GM21528 (cell line): Measurements from ENCODE around the gene ANKS1A.

ENCODE experiments used
- ATAC-seq: cut with Tn5 transposase; IDR thresholded peaks from one replicate; pipeline ENCODE4 v1.9.1; 2021; ENCODE audit warnings: mild to moderate bottlenecking, moderate library complexity; ENCODE audit not compliant: unreplicated experiment, low FRiP score

ANKS1A gene

DNA sequence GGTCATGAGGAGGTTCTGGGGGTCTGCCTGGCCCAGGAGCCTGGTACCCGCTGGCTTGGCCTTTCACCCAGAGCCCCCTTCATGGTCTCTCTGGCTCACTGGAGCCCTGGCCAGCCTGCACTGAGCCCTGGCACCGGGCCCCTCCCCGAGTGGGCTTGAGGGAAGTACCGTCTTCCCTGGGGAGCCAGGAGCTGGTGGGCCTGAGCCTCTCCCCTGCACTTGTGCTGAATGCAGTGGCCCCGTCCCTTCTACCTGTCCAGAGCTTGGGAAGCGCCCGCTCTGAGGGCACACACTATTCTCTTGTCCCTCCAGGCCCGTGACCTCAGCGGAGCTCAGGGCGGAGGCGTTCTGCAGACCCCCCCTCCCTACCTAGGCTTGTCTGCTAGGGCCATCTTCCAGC, 189.8 kb downstream of the ANKS1A start:
- no peak for ATAC-seq

DNA sequence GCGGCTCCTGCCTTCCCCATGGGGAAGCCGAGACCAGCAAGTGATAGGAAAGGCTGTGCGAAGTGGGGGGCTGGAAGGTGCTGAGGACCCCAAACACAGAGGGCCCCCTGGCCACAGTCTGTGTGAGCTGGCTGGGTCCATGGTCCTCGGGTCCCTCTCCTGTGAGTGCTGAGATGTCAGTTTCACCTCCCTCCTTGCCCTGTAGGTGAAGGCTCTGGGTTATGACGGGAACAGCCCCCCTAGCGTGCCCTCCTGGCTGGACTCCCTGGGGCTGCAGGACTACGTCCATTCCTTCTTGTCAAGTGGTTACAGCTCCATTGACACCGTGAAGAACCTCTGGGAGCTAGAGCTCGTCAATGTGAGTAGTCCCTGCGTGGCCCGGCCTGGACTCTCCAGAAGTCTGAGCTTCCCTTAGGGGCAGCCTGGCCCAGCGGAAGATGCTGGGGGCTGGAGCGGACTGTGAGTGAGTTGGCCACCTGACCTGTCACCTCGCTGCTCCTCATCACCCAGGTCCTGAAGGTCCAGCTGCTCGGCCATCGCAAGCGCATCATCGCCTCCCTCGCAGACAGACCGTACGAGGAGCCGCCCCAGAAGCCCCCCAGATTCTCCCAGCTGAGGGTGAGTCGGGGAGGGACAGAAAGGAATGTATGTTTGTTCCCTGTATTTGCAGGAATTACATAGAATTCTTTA, 190.4 kb downstream of the ANKS1A start:
- no peak for ATAC-seq

DNA sequence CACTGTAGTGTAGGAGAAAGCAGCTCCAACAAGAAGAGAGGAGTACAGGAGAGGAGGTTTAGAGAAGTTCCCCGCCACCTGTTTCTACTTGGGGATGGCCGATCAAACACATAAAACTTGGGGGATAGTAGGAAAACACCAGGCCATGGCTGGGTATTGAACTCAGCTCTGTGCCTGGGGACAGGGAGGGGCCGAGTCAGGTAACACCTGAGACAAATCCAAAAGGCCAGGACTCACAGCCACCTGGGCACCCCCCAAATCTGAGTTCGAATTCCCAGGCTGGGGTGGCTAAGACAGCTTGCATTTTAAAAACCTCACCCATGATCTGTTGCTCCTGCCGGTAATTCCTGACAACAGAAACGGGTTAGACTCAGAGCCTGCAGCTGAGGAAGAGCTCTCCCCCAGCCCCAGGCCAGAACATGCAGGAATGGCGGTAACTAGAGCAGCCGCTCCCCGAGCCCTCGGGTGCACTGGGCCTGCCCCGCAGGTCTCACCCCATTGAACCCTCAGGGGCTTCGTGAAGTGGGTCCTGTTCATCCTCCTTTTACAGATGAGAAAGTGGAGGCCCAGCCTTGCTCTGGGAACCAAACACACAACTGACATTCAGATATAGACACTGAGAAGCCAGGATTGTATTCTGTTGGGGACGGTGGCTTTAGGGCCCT, 191.1 kb downstream of the ANKS1A start:
- no peak for ATAC-seq

DNA sequence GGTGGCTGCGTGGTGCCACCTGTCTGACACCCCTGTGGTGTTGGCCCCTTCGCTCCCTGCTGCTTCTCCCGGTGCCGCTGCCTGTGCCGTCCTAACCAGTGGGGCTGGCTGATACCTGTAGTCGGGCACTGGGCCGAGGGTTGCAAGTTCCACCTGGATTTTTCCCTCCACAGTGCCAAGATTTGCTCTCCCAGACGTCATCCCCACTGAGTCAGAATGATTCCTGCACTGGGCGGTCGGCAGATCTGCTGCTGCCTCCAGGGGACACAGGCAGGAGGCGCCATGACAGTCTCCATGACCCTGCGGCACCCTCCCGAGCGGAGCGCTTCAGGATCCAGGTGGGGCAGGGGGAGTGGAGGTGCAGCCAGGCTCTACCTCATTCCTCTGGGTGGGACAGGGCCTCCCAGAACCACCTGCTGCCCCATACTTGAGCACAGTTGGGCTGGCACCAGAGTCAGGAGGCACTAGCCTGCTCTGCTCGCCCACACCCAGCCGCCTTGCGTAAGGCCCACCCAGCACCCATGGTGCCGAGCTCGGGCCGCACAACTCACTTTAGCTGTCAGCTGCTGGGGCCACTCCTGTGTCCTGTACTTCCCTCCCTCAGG, 191.9 kb downstream of the ANKS1A start:
- ATAC-seq: no peak

DNA sequence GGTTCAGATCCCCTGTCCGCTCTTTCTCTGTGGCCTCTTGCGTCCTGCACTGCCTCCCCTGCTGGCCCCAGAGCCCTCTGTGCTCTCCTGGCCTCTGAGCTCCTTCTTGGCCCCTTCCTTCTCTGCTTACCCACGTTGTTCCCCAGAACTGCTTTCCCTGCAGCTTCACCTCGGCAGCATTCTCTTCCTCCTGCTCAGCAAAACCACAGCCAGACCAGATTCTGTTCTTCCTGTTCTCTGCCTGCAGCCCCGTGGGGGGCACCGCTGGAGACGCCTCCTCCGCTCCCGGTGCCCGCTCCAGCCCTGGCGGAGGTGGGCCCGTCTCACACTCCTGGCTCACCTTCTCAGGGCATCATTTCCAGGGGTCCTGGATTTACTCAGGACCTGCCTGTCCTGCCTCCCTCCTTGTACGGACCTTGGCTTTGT, 192.4 kb downstream of the ANKS1A start:
- ATAC-seq: no peak

DNA sequence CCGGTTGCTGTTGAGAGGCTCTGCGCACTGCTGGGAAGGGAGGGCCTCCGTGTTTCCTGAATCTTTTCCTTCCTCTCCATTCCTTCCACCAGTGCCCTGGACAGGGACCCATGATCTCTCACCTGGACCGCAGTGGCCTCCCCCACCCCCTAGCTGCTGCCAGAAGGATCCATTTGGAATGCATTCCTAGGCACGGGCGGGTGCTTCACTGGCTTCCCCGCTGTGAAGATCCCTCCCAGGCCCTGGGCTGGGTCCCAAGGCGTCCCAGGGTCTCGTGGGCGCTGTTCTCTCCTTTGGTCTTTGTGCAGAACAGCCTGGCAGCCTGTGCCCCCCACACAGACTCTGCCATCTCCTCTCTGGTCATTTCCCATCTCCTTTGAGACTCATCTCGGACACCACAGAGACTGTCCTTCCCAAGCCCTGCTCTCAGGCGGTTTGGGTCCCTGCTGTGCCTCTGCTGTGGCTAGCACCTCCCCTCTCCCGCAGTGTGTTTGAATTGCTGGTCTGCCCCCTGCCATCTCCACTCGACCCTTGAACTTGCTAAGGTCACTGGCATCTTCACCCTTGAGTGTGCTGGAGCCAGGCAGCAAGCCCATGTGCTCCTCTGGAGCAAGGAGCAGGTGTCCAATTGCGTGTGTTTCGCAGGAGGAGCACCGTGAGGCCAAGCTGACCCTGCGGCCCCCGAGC, 193.1 kb downstream of the ANKS1A start:
- ATAC-seq: no peak

DNA sequence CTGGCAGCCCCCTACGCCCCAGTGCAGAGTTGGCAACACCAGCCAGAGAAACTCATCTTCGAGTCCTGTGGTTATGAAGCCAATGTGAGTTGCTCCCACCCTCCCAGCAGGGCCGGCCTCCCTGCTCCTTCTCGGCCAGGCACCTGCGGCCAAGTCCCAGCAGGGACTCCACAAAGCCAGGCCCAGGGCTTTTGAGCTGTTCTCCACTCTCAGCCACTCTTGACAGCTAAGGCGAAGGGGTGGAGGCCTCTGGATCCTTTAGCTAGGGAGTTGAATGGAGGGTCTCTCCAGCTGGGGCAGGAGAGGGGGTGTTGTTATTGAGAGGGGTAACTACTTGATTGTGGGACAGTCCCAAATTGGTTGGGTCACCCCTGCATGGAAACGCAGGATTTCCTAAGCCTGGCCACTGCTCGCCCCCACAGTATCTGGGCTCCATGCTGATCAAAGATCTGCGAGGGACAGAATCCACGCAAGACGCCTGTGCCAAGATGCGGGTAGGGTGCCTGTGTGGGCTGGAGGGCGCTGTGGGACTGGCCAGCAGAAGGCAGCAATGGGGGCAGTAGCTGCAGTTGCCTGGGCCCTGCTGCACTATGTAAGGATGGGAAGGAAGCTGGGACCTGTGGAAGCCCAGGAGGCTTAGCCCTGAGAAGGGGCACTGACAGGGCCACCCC, 193.8 kb downstream of the ANKS1A start:
- ATAC-seq: no peak

DNA sequence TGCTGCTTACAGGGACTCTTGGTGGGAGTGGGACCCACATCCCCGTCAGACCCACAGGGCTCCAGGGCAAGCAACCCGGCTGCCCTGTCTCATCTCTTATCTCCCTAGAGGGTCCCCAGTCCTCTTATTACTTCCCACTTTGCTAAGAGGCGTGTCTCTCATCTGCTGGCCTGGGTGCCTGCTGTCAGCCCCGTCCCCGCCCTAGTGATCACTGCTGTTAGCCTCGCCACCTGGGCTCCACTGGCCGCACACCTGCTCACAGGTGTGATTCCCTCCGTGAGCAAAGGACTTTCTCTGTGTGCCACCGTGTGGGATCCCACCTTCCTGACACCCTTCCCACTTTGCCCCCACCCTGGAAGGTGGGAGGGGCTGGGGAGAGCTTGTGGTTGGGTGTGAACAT, 194.5 kb downstream of the ANKS1A start:
- ATAC-seq: no peak

DNA sequence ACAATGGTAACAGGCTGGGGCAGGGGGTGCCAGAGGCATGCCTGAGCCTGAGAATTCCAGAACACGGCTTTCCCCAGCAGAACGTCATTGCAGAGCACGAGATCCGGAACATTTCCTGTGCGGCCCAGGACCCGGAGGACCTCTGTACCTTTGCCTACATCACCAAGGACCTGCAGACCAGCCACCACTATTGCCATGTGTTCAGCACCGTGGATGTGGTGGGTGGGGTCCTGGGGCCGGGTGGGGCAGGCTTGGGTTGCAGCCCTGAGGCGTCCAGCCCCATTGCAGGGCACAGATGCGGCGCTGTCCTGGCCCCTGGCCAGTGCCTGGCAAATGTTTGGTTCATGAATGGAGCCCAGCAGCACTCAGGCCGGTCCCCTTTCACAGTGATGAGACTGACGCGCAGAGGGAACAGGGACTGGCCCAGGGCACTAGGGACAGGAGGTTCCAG, 195.0 kb downstream of the ANKS1A start:
- no peak for ATAC-seq

DNA sequence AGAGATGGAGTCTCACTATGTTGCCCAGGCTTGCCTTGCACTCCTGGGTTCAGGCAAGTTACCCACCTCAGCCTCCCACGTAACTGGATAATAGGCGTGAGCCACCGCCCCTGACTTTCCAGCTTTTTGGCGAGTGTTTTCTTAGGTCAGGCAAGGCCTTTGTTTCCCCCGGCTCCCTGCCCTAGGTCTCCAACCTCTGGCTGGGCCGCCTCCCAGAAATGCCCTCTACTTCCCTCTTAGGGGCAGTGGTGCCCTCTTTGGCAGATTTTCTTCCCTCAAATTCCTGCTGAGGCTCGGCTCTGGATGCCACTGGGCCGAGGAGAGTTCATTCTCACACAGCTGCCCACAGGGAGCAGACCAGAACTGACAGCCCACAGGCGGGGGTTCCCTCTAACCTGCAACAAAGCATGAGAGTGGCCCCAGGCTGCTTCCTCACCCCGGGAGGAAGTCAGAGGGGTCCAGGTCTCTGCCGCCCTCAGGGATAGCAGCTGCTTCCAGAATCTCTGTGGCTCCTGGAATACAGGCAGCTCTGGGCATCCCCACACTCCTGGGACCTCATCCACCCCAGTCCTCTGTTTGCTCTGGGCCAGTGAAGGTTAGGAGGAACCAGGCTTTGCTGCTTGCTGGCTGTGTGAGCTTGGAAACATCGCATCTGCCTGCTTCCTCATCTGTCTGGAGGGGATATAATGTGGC, 195.6 kb downstream of the ANKS1A start:
- no peak for ATAC-seq

DNA sequence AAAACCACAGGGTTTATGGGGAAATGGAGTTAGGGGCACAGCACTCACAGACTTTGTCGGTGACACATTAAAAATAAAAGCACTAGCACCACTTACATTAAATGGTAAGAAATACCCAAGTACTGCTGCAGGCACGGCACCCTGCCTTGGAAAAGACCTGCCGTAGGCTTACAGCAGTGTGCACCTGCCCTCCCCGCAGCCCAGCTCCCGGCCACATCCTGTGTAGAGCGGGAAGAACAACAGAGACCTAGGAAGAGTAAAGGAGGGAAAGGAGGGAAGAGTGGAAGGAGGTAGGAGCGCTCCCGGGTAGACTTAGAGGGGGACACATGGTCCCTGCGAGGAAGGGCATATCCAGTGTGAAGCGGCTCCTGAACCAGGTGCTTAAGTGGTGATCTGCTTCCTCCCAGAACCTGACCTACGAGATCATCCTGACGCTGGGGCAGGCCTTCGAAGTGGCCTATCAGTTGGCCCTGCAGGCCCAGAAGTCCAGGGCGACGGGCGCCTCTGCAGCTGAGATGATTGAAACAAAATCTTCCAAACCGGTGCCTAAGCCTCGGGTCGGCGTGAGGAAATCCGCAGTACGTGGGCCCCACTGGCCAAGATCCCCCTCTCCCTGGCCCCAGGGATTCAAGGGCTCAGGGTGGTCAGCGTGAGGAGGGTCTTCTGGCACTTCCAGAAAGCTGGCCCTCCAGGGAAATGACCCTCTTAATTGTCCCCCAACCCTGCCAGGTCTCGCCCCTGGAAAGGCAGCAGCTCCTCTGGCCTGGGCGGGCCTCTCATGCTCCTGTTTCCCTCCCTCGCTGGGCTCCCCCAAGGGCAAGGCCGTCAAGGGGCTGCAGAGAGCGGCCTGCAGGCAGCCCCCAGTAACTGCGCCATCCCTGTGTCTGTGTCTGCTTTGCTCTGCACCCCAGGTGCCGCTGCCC, 196.6 kb downstream of the ANKS1A start:
- ATAC-seq: no peak

DNA sequence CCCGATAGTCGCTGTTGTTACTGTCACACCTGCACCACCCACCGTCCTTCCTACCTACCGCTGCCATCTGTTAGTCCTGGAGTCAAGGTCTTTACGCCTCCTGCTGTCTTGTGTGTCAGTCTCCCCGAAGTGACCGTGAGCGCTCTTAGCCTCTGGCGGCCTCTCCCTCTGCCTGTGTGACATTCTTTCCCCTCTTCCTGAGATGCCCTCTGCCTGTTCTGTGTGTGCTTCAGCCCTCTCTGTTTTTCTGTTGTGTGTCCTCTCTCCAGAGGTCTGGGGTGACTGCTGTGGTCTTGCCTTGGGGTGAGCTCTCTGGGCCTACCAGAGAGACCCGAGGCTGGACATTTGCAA, 197.2 kb downstream of the ANKS1A start:
- no peak for ATAC-seq

DNA sequence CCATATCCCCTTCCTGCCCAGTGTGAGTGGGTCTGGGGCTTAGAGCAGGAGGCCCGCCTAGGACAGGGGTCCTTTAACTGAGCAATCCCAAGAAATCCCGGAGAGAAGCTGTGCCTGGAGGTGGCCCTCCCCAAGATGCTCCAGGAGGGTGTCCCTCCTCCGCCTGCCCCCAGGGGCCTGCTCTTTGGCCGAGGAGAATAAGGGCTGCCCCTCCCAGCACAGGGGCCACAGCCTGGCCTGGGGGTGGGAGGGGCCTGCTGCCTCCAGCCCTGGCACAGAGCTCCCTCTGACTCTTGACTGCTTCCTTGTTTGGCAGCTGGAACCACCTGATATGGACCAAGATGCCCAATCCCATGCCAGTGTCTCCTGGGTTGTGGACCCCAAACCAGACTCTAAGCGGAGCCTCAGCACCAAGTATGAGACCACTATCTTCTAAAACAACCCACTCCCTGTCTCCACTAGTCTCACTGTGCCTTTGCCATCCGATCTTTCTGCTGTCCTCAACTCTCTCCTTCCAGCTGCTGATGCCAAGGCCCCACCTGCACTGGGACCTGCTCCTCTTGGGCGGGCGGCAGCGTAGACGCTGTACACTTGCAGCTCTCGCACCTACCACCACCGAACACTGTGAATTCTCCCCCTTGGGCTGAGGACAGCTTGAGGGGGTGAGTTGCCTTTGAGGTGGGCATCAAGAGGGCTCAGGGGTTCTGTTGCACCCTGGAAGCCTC, 197.7 kb downstream of the ANKS1A start:
- no peak for ATAC-seq

DNA sequence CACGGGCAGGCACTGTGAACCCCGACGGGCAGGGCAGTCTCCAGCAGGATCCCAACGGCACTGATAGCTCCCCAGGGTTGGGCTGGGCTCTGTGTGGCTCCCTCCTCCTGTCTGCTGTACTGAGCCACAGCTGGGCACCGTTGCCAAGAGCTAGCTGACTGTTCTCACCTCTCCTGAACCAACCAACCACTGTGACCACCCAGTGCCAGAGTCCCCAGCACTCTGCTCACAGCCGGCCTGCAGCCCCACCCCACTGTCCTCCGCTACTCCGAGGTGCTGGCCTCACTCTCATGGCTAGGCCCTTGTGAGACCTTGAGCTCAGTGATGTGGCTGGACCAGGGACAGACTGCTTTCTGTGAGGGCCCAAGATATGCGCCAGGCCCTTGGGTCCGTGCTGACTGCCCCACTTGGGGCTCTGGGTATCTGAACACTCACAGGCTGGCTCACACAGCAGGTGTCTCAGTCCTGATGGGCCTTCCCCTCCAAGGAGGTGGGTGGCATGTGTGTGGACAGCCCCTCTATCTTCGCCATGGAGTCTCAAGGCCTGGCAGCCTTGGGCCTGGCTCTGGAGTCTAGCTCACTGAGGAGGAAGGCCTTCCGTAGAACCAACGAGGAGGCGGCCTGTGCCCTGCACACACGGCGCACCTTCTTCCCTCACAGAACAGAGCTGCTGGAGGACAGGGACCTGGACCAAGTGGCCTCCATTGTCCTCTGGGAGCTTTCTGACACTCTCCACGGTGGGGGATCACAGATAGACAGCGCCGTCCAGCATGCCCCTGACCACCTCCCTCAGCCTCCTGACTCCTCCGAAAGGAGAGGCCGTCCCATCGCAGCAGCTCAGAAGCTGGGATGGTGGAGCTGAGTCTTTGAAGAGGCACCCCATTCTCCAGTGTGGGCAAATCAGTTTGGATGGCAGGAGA, 198.6 kb downstream of the ANKS1A start:
- ATAC-seq: no peak

DNA sequence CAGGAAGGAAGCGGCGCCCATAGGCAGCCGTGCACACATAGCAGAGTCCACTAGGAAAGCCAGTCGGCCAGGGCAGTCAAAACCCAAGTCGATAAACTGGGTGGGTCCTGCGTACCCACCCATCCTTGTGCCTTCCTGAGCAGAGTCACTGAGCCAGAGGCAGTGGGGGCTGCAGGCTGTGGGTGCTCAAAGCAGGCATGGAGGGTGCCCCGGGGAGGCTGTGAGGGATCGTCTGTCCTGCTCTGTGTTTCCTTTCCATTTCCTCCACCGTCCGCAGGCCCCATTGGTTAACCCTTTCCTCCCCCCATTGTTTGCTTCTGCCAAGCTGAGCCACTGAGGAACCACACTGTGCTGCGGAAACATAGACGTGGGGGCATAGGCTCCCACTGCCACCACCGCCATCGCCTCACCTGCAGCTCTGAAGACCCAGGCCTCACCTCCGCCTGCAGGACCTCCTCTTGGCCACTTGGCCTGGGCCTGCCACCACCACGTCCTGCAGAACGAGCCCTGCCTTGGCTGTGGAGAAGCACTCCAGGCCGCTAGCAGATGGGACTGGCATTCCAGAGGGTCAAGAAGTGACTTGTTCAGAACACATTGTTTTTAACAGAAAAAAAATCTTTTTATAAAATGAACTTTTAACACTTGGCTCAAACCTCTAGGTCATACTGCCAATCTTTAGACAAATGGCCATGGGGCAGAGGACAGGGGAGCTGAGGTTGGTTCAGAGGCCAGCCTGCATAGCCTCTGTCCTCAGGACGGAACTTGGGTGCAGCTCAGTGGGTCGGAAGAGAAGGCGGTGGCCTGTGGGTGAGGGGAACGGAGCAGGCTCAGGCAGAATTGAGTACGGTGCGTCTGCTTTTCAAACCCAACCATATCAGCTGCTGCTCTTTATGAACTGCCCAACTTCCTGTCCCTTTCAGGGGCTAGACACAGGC, 199.5 kb downstream of the ANKS1A start:
- ATAC-seq: no peak

DNA sequence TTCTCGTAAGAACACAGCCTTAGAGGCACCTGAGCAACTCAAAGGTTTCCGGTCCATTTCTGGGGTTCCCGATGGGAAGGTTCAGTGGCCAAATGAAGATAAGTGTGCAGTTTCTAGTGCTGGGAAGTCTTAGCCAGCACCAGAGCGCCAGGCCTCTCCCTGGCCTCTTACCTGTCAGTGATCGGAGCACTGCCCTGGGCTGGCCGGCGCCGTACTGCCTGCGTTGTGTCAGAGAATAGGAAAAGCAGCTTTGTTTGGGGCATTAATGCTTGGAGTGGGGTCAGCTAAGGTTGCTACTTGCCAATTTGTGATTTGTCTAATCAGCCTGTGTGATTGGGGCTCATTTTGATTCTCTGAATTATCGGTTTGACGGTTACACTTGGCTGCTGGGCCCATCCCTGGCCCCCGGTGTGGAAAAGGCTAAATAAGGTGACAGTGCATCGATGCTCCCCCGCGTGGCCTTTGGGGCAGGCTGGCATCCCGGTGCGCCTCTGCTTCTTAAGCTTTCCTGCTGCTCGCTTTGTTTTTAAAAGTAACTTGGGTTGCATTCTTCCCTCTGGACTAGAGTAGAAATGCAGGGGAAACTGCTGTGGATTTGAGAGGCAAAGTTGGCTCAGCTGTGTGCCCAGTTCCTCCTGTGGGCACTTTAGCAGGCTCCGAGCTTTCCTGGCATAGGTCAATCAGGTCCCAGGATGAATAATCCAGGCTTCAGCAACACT, 200.3 kb downstream of the ANKS1A start:
- ATAC-seq: no peak
